ENCODE measurements around the gene SUMF1.

Gene SUMF1

DNA sequence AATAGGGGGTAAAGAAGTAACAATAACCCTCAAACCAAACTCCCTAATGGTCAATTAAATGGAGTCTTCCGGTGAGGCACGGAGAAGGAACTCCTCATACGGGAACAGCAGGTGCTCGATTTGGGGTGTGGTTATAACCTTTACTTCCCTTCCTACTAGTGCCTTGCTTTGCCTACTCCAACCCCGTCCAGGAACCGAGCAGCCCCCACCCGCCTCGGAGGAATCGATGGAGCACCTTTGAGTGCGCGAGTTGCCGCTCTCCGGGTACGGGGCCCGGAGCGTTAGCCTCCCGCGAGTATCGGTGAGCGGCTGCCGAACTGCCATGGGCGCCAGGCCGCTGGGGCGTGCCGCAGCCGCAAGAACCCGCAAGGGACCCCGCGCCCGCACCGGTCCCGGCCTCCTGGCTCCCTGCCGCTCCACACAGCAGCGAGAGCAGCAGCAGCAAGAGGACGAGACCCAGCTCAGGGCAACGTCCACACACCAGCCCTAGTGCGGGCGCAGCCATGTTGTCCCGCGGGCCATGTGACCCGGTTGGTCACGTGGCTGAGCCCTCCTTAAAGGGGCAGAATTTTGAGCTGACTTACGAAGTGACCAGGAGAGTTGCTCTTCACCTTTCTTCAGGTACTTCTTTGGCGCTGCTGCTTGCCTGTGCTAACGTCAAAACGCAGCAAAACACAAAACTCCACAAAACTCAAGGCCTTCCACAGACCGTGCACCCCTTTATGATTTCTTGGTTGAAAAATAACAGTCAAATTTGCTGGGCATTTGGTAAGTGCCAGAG lies at the start of gene SUMF1:
Gene SUMF1, minus strand, starts transcription at position 529 of the 781 bp plus-strand sequence. Its CDS starts 24 bp downstream, at position 505.
- H3K27ac Mint-ChIP-seq = peak within 1 kb of the TSS; percentile 90
- peaks cover 12% of the 10 kb centered on the region for H3K27me3 Mint-ChIP-seq
- H3K36me3 Mint-ChIP-seq = no peaks in the 10 kb centered on the region
- H3K4me1 Mint-ChIP-seq = peaks cover 22% of the 10 kb centered on the region
- H3K9me3 Mint-ChIP-seq = no peaks in the 10 kb centered on the region
- CTCF ChIA-PET = interaction anchor here (0.6 to 1.3 kb wide), 2 partner anchors 84 to 116 kb away, joined by 5 to 6 read pairs; no protein-coding TSS in a partner anchor
- DNase-seq = peak; percentile 85
- H3K4me3 Mint-ChIP-seq = peak within 1 kb of the TSS; percentile 92

DNA sequence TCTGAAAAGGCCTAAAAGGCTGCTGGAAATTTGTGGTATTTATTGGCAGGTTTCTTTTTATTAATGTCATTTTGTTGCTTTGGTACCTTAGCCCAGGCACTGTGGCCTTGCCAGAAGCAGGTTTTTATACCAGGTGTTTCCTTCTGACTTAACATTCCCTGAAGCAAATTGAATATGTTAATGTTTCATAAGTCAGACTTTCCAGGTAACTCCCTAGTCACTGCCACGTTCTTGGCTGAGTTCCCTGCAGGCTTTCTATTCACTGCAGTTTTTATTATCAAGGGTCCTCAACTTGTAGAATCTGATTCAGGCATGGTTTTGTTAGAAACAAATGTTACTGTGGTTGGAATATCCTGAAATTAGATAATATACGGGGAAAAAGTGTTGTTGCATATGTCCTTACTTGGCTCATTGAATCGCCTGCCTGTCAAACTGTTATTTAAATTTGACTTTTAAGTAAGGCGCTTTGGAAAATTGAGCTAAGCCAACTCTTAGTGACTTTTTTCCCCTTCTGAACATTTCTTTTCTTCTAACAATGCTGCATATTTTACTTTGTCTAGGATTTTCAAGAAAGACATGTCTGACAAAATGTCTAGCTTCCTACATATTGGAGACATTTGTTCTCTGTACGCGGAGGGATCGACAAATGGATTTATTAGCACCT lies 49.0 kb upstream of the SUMF1 start:
- no peak overlapping the region for H3K27ac Mint-ChIP-seq
- H3K36me3 Mint-ChIP-seq = peaks cover 13% of the 10 kb centered on the region
- peaks cover 31% of the 10 kb centered on the region for H3K4me1 Mint-ChIP-seq
- no peaks in the 10 kb centered on the region for H3K27me3 Mint-ChIP-seq
- CTCF ChIA-PET = interaction anchor here (1.9 to 2.1 kb wide), 2 partner anchors 20 to 118 kb away, joined by 5 to 8 read pairs; no protein-coding TSS in a partner anchor
- no peak overlapping the region for H3K4me3 Mint-ChIP-seq
- DNase-seq = no peak
- no peaks in the 10 kb centered on the region for H3K9me3 Mint-ChIP-seq

DNA sequence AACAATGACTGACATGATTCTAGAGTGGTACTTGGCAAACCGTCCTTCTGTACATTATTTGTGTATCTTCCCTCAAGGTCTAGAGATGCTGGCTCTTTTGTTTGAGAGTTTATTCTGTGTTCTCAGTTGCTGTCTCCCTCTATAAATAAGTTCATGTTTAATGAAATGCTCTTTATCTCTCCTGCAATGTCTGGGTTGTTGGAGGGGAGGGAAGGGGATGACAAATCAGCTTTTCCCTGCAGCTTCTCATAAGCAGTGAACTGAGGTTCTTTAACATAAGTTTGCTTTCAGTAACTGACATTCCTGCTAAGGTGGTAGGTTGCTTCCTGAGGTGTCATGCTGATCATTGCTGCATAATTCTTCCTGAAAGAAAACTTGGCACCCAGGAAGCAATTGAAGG lies 47.8 kb upstream of the SUMF1 start:
- H3K27me3 Mint-ChIP-seq = no peaks in the 10 kb centered on the region
- H3K36me3 Mint-ChIP-seq = peaks cover 13% of the 10 kb centered on the region
- DNase-seq = no peak
- peaks cover 29% of the 10 kb centered on the region for H3K4me1 Mint-ChIP-seq
- no peak overlapping the region for H3K27ac Mint-ChIP-seq
- no peak overlapping the region for H3K4me3 Mint-ChIP-seq
- no peaks in the 10 kb centered on the region for H3K9me3 Mint-ChIP-seq
- CTCF ChIA-PET = interaction anchor here (0.8 to 2.1 kb wide), 3 partner anchors 19 to 581 kb away, joined by 4 to 8 read pairs (median 5); no protein-coding TSS in a partner anchor

DNA sequence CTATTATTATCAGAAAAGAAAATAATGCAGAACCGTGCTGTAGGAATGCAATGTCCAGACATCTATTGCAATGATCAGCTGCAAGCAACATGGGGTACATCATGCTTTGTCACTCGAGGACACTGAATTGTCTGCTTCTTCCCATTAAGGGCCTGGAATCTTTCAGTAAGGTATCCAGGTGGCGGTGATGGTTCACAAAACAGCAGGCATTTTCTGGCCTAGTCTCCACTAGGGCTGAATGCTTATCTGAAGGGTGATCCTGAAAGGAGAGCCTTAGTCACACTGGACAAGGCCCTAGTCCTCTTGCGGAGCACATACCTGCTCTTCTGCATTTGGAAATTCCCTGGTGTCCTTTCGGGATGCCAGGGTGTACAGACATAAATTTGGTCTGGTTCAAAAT lies 47.3 kb upstream of the SUMF1 start:
- Mint-ChIP-seq H3K36me3 (peaks cover 11% of the 10 kb centered on the region), H3K9me3 (no peaks in the 10 kb centered on the region), H3K27ac (no peak overlapping the region), H3K4me1 (peaks cover 24% of the 10 kb centered on the region), H3K4me3 (no peak overlapping the region), H3K27me3 (no peaks in the 10 kb centered on the region)
- CTCF ChIA-PET = interaction anchor here (0.8 to 2.1 kb wide), 3 partner anchors 19 to 582 kb away, joined by 4 to 8 read pairs (median 5); no protein-coding TSS in a partner anchor
- no peak for DNase-seq

DNA sequence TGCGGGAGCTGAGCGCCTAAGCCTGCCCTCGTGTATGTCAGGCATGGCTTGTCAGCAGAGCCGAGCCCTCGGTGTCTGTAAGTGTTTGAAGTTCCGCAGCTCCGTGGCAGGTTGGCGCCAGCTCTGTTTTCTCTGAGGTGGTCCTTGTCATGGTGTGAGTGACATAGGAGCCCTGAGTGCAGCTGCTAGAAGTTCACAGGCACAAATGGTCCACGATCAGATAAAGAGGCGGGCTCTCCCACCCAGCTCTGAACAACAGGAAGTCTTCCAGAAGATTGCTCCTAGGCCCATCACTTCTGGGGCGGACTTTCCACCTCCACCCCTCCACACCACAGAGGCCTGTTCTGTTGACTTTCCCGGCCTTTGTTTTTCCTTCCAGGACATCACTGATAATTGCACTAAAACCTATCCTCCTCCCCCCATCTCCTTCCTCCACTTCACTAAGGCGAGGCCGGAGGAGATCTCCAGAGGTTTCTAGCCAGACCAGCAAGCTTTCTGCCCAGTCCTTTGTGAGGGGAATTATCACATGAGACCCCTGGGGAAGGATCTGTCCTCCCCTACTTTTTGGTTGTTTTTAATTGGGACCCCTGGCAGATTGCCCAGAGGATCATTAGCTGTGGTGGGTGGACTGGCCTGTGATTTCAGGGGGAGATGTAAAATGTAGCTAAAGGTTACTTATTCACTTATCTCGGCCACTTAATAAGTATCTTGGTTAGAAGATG lies 46.0 kb upstream of the SUMF1 start:
- Mint-ChIP-seq H3K27ac (no peak overlapping the region), H3K9me3 (no peaks in the 10 kb centered on the region), H3K4me3 (no peak overlapping the region), H3K36me3 (peaks cover 11% of the 10 kb centered on the region), H3K27me3 (no peaks in the 10 kb centered on the region), H3K4me1 (peaks cover 15% of the 10 kb centered on the region)
- CTCF ChIA-PET = no interaction called here
- DNase-seq = no peak

DNA sequence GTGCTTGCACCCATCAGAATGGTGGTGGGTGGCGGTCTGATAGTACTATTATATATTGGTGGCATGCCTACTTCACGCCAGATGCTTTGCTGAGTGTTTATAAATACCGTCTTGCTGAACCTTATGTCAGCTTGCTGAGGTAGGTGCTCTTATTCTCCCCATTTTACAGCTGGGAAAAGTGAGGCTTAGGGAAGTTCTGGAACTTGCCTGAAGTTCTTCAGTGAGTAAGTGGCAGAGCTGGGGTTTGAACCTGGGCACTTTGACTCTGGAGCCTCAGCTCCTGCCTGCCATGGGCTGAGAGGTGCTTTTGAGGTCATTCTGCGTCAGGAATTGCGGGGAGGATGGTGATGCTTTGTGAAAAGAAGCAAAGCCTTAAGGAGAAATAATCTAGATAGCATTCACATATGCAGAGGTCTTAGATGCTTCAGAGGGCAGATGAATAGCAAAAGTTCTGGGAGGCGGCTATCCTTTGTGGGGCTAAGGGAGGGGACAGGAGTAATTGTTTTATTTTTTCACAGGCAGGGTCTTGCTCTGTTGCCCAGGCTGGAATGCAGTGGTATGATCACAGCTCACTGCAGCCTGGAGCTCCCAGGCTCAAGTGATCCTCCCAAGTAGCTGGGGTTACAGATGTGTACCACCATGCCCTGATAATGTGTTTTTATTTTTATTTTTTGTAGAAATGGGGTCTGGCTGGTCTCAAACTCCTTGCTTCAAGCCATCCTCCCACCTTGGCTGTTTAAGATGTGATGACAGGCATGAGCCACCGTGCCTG lies 44.6 kb upstream of the SUMF1 start:
- Mint-ChIP-seq H3K27me3 (no peaks in the 10 kb centered on the region), H3K9me3 (no peaks in the 10 kb centered on the region), H3K27ac (no peak overlapping the region), H3K4me3 (no peak overlapping the region), H3K36me3 (peaks cover 5% of the 10 kb centered on the region), H3K4me1 (peaks cover 11% of the 10 kb centered on the region)
- no peak for DNase-seq
- CTCF ChIA-PET = interaction anchor here (1.0 kb wide), 1 partner anchor 9 kb away, joined by 3 read pairs; no protein-coding TSS in a partner anchor

DNA sequence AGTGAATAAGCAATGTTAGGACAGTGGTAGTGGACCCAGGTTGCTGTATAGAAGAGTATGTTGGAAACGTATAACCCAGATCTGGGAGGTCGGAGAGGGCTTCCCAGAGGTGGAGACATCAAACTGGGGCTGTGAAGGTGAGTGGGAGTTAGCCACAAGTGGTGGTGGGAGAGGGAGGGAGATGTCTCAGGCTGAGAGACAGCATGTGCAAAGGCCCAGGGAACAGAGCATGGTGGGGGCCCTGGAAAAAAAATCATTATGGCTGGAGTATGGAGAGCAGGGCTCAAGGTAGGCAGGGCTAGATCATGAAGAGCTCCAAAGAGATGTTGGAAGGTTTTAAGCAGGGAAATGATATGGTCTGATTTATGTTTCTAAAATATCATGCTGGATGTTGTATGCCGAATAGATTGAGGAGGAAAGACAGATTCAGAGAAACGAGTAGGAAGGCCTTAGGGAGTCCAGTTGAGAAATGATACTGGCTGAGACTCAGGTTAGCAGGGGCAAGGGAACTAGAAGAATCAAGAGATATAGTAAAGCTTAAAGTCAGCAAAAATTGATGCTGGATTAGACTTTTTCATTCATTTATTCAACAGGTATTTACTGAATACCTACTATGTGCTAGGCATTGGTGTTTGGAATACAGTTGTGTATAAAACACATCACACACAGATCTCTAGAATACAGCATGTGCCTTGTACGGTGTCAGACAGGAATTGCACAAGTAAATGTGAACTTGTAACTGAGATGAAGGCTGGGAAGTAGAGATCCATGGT lies 43.1 kb upstream of the SUMF1 start:
- no peaks in the 10 kb centered on the region for H3K27me3 Mint-ChIP-seq
- CTCF ChIA-PET = interaction anchor here (1.3 kb wide), 1 partner anchor 12 kb away, joined by 3 read pairs; no protein-coding TSS in a partner anchor
- H3K9me3 Mint-ChIP-seq = no peaks in the 10 kb centered on the region
- H3K36me3 Mint-ChIP-seq = peaks cover 8% of the 10 kb centered on the region
- H3K4me1 Mint-ChIP-seq = peaks cover 25% of the 10 kb centered on the region
- H3K4me3 Mint-ChIP-seq = no peak overlapping the region
- no peak overlapping the region for H3K27ac Mint-ChIP-seq
- no peak for DNase-seq

DNA sequence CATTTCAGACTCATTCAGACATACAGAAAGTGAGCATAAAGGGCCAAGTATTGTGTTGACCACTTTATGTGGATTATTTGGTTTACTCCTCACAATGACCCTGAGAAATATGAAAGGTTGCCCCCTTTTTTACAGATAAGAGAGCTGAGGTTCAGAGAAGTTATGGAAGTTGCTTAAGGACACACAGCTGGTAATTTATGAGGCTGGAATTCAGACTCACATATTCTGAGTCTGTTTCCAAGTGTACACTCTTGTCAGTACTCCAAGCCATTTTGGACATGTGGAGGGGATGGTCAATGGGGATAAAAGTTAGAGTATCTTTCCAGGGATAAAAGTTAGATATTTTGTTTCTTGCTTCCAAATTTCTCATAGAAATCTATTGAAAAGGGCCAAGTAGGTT lies 42.0 kb upstream of the SUMF1 start:
- Mint-ChIP-seq H3K36me3 (peaks cover 8% of the 10 kb centered on the region), H3K27ac (no peak overlapping the region), H3K9me3 (no peaks in the 10 kb centered on the region), H3K27me3 (no peaks in the 10 kb centered on the region), H3K4me3 (no peak overlapping the region), H3K4me1 (peaks cover 32% of the 10 kb centered on the region)
- DNase-seq = no peak
- CTCF ChIA-PET = interaction anchor here (1.3 to 2.1 kb wide), 2 partner anchors 10 to 13 kb away, joined by 3 to 6 read pairs; no protein-coding TSS in a partner anchor

DNA sequence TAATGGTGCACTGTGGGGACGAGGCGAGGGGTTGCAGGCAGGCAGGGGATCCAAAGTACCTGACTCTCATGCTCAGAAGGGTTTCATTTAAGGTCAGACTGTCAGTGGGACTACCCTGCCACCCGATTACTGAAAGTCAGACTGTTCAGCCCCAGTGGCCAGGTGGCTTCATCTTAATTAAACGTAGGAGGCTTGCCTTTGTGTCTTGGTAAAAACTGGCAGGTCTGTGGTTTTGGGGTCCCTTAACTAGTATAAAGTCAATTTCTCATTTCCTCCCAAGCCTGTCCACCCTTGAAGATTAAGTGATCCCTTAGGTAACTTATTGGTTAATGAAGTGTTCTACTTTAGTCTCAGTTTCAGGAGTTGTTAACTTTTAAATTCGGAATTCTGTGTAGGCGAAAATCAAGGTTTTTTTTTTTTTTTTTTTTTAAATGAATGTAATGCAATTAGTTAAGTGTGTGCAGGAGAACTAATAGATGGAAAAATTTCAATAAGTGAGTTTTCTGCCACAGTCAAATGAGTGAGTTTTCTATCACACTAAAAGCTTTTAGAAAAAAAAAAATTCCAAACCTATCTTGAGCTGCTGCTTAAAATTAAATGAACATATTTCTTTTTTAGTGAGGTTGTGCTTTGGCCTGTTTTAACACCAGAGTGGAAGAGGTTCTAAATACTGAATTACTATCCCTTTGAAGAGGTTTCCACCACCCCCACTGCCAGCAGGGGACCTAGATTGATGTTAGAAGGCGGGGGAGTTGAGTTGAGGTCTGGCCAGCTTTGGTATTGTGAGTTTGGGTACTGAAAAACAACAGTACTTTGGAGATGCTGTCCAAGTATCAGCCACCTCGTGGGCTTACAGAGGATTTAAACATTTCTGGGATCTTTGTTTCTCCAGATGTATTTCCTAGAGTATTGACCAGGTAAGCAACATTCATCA lies 41.2 kb upstream of the SUMF1 start:
- Mint-ChIP-seq H3K27me3 (no peaks in the 10 kb centered on the region), H3K9me3 (no peaks in the 10 kb centered on the region), H3K36me3 (peaks cover 8% of the 10 kb centered on the region), H3K4me1 (peaks cover 39% of the 10 kb centered on the region), H3K27ac (no peak overlapping the region), H3K4me3 (no peak overlapping the region)
- CTCF ChIA-PET = interaction anchor here (0.7 to 2.1 kb wide), 3 partner anchors 11 to 157 kb away, joined by 3 to 6 read pairs (median 4); partner anchors contain the start of gene ITPR1
- DNase-seq = no peak

DNA sequence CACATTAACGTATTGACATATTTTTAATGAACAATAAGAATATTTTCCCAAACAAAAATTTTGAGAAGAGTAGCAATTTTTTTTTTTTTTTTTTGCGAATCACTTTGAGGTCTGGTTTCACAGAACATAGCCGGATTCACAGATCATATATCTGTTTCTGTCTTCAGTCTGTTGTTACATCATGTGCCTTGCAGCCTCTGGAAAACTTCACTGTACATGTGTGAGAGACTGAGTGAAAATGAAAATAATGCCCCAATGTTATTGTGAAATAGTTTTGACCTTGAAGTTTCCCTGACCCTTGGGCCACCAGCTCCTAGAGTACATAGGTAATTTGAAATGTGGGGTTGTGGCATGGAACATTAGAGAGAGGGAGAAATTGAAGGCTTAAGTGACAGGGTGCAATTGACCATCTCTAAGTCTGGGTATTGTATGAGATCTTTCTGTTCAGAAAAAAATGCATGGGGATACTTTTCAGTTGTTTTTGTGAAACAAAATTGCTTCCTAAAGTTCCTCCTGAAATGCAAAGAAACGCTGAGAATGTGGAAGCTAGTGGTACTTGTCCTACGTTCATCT lies 40.0 kb upstream of the SUMF1 start:
- peaks cover 40% of the 10 kb centered on the region for H3K4me1 Mint-ChIP-seq
- H3K27me3 Mint-ChIP-seq = no peaks in the 10 kb centered on the region
- CTCF ChIA-PET = interaction anchor here (0.6 to 2.1 kb wide), 3 partner anchors 12 to 76 kb away, joined by 3 to 6 read pairs (median 3); partner anchors contain the start of gene ITPR1
- H3K27ac Mint-ChIP-seq = no peak overlapping the region
- peaks cover 9% of the 10 kb centered on the region for H3K36me3 Mint-ChIP-seq
- no peak overlapping the region for H3K4me3 Mint-ChIP-seq
- DNase-seq = no peak
- H3K9me3 Mint-ChIP-seq = no peaks in the 10 kb centered on the region

DNA sequence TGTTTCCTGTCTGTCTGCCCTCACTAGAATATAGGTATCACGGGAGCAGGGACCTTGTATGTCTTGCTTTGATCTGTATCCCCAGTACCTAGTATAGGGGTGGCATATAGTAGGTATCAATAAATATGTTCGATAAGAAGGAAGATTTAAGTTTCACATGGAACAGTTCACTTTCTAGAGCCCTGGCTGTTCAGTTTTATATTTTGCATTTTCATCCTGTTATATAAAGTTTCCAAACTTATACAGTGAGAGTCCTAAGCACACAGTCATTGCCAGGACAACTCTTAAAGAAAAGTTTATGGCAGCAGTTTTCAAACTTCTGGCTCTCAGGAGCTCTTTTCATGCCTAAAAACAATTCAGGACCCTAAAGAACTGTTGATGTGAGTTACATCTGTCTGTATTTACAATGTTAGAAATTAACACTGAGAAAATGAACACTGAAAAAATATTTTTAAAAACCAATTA lies 39.5 kb upstream of the SUMF1 start:
- H3K36me3 Mint-ChIP-seq = peaks cover 13% of the 10 kb centered on the region
- H3K27ac Mint-ChIP-seq = no peak overlapping the region

More for the DNA sequence above, 39.5 kb upstream of the SUMF1 start:
- H3K4me3 Mint-ChIP-seq = no peak overlapping the region
- H3K9me3 Mint-ChIP-seq = no peaks in the 10 kb centered on the region
- H3K27me3 Mint-ChIP-seq = no peaks in the 10 kb centered on the region
- H3K4me1 Mint-ChIP-seq = peaks cover 40% of the 10 kb centered on the region
- CTCF ChIA-PET = interaction anchor here (0.6 to 1.4 kb wide), 2 partner anchors 14 to 76 kb away, joined by 3 read pairs; partner anchors contain the start of gene ITPR1
- no peak for DNase-seq

Measured in activated naive CD4-positive, alpha-beta T cell treated with anti-CD3 and anti-CD28 coated beads, Interleukin-2, amount 10 ng/mL, durations not matched to agents 7 days and 5 days (primary cell).